H1 (cell line): Measurements from ENCODE around the gene BTBD9. TPM values are rescaled to one million over a fixed set of nuclear protein-coding genes. Genes with fewer than 3 reads are reported as not detected.

Experiments
- ASH2L ChIP-seq: fragments of 200-600, 300-600 bp; sonication (generic); IDR thresholded peaks from one replicate; pipeline ENCODE4 v1.7.1; 2017; ENCODE audit warnings: low read length
- CHD2 ChIP-seq: IDR thresholded peaks from 2 replicates; pipeline ENCODE4 v1.6.1; 2012; ENCODE audit warnings: low read length, improper control_type of control experiment
- JUN ChIP-seq: IDR thresholded peaks from 2 replicates; pipeline ENCODE4 v1.6.1; 2011; ENCODE audit warnings: low read depth, mild to moderate bottlenecking, improper control_type of control experiment, low read length
- PHF8 ChIP-seq: fragments of 200-600 bp; sonication (generic); conservative IDR thresholded peaks from 2 replicates; pipeline ENCODE4 v1.7.1; 2012; ENCODE audit warnings: low read depth, mild to moderate bottlenecking, inconsistent platforms, low read length, moderate library complexity
- POU5F1 ChIP-seq: IDR thresholded peaks from 2 replicates; pipeline ENCODE4 v1.6.1; 2011; ENCODE audit warnings: low read depth, mild to moderate bottlenecking, low read length, moderate library complexity
- SAP30 ChIP-seq: fragments of 300-600 bp; sonication (generic); IDR thresholded peaks from 2 replicates; pipeline ENCODE4 v1.7.1; 2012; ENCODE audit warnings: low read length, moderate library complexity, mild to moderate bottlenecking, inconsistent platforms; ENCODE audit not compliant: insufficient read depth, insufficient replicate concordance
- SIRT6 ChIP-seq: IDR thresholded peaks from one replicate; pipeline ENCODE4 v1.7.1; 2012; ENCODE audit warnings: low read length, inconsistent platforms
- ZNF274 ChIP-seq: IDR thresholded peaks from 2 replicates; pipeline ENCODE4 v1.7.0; 2012; ENCODE audit warnings: low read length, borderline replicate concordance; ENCODE audit errors: extremely low read depth
- polyA plus RNA-seq, 7 experiments: library from polyadenylated mRNA; depleted of rRNA in 3 of 7; stranded (reverse) in 5 of 7; unstranded in 2 of 7; fragments of >200 nt in 5 of 7; fragments of 200-250 nt in 2 of 7; gene quantifications; 1 replicate in 5 of 7; 2 replicates in 1 of 7; 4 replicates in 1 of 7; pipeline versions ENCODE4 v1.2.1 to v1.2.3, GENCODE V29; 2011 to 2013; ENCODE audit warnings: missing spikeins in 2 of 7, mixed read lengths in 2 of 7
- total RNA-seq: library from RNA; stranded (reverse); fragmentation: NEBNext Ultra II Directional; extraction: Animal tissue kit (Norgen Biotek cat#: 25700); gene quantifications from 2 replicates; pipeline ENCODE4 v1.2.1, GENCODE V29; 2021
- TF ChIP-seq, protein P1 (sequence below): fragments of 300-600 bp; sonication (generic); IDR thresholded peaks from 2 replicates; pipeline ENCODE4 v1.7.1; 2012; ENCODE audit warnings: low read length, moderate library complexity, mild to moderate bottlenecking, inconsistent platforms; ENCODE audit not compliant: insufficient replicate concordance
- TF ChIP-seq, protein P2 (sequence below): IDR thresholded peaks from 2 replicates; pipeline ENCODE4 v1.6.1; 2012; ENCODE audit warnings: inconsistent platforms

Gene BTBD9
- total and polyA plus RNA-seq, 2 of the 8 experiments (the other 6 are each of a cell fraction or from before 2014, with no cell fraction given) = 0.92 to 4.1 TPM

DNA sequence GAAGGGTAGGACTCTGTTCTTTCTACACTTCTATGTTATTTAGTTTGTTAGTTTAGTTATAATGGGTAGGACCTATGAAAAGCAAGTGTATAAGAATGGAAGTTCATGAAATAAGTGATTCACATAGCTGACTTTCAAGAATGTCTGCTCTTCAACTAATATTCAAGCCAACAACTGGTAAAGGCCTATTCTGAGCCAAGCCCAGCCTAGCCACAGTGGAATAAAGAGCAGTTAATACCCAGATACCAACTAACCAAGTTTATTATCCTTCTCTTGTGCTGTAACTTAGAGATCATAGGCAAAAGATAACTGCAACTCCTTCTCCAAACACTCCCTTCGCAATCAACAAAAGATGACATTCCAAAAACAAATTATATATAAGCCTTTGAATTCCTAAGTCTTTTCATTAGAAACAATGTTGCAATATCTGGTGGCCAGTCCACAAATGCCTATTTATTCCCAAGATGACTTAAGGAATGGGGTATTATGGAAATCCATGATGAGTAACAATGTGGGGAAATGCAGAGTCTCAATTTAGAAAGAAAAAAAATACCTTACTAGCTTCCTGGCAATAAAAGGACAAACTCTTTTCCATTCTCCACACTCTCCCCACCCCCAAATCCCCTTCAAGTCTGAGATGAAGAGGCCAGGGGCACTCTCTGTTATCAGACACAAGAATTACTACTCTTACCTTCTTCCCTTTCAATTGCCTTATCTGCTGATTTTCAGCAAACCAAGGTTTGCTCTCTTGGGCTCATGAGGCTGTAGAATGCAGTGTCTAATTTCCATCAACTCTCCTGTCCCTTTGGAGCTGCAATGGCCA, 27.4 kb downstream of the BTBD9 start (continued):
- TF ChIP-seq, protein P1, sequence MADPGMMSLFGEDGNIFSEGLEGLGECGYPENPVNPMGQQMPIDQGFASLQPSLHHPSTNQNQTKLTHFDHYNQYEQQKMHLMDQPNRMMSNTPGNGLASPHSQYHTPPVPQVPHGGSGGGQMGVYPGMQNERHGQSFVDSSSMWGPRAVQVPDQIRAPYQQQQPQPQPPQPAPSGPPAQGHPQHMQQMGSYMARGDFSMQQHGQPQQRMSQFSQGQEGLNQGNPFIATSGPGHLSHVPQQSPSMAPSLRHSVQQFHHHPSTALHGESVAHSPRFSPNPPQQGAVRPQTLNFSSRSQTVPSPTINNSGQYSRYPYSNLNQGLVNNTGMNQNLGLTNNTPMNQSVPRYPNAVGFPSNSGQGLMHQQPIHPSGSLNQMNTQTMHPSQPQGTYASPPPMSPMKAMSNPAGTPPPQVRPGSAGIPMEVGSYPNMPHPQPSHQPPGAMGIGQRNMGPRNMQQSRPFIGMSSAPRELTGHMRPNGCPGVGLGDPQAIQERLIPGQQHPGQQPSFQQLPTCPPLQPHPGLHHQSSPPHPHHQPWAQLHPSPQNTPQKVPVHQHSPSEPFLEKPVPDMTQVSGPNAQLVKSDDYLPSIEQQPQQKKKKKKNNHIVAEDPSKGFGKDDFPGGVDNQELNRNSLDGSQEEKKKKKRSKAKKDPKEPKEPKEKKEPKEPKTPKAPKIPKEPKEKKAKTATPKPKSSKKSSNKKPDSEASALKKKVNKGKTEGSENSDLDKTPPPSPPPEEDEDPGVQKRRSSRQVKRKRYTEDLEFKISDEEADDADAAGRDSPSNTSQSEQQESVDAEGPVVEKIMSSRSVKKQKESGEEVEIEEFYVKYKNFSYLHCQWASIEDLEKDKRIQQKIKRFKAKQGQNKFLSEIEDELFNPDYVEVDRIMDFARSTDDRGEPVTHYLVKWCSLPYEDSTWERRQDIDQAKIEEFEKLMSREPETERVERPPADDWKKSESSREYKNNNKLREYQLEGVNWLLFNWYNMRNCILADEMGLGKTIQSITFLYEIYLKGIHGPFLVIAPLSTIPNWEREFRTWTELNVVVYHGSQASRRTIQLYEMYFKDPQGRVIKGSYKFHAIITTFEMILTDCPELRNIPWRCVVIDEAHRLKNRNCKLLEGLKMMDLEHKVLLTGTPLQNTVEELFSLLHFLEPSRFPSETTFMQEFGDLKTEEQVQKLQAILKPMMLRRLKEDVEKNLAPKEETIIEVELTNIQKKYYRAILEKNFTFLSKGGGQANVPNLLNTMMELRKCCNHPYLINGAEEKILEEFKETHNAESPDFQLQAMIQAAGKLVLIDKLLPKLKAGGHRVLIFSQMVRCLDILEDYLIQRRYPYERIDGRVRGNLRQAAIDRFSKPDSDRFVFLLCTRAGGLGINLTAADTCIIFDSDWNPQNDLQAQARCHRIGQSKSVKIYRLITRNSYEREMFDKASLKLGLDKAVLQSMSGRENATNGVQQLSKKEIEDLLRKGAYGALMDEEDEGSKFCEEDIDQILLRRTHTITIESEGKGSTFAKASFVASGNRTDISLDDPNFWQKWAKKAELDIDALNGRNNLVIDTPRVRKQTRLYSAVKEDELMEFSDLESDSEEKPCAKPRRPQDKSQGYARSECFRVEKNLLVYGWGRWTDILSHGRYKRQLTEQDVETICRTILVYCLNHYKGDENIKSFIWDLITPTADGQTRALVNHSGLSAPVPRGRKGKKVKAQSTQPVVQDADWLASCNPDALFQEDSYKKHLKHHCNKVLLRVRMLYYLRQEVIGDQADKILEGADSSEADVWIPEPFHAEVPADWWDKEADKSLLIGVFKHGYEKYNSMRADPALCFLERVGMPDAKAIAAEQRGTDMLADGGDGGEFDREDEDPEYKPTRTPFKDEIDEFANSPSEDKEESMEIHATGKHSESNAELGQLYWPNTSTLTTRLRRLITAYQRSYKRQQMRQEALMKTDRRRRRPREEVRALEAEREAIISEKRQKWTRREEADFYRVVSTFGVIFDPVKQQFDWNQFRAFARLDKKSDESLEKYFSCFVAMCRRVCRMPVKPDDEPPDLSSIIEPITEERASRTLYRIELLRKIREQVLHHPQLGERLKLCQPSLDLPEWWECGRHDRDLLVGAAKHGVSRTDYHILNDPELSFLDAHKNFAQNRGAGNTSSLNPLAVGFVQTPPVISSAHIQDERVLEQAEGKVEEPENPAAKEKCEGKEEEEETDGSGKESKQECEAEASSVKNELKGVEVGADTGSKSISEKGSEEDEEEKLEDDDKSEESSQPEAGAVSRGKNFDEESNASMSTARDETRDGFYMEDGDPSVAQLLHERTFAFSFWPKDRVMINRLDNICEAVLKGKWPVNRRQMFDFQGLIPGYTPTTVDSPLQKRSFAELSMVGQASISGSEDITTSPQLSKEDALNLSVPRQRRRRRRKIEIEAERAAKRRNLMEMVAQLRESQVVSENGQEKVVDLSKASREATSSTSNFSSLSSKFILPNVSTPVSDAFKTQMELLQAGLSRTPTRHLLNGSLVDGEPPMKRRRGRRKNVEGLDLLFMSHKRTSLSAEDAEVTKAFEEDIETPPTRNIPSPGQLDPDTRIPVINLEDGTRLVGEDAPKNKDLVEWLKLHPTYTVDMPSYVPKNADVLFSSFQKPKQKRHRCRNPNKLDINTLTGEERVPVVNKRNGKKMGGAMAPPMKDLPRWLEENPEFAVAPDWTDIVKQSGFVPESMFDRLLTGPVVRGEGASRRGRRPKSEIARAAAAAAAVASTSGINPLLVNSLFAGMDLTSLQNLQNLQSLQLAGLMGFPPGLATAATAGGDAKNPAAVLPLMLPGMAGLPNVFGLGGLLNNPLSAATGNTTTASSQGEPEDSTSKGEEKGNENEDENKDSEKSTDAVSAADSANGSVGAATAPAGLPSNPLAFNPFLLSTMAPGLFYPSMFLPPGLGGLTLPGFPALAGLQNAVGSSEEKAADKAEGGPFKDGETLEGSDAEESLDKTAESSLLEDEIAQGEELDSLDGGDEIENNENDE = no peak
- no peak for TF ChIP-seq CHD2
- TF ChIP-seq SIRT6 = no peak
- TF ChIP-seq POU5F1 = no peak
- TF ChIP-seq, protein P2, sequence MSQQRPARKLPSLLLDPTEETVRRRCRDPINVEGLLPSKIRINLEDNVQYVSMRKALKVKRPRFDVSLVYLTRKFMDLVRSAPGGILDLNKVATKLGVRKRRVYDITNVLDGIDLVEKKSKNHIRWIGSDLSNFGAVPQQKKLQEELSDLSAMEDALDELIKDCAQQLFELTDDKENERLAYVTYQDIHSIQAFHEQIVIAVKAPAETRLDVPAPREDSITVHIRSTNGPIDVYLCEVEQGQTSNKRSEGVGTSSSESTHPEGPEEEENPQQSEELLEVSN = no peak
- TF ChIP-seq JUN = no peak
- TF ChIP-seq SAP30 = no peak
- no peak for TF ChIP-seq ASH2L
- no peak for TF ChIP-seq PHF8
- no peak for TF ChIP-seq ZNF274
